22Rv1 (cell line): Measurements from ENCODE around the gene ILK.

Source experiments
- ZFX ChIP-seq: fragments of 450-650 bp; IDR thresholded peaks from 2 replicates; pipeline ENCODE4 v1.6.1; 2017; ENCODE audit warnings: antibody characterized with exemption, borderline replicate concordance
- TF ChIP-seq, protein P1 (sequence below): fragments of 450-650 bp; IDR thresholded peaks from 2 replicates; pipeline ENCODE4 v1.5.1; 2017; ENCODE audit warnings: mild to moderate bottlenecking

DNA sequence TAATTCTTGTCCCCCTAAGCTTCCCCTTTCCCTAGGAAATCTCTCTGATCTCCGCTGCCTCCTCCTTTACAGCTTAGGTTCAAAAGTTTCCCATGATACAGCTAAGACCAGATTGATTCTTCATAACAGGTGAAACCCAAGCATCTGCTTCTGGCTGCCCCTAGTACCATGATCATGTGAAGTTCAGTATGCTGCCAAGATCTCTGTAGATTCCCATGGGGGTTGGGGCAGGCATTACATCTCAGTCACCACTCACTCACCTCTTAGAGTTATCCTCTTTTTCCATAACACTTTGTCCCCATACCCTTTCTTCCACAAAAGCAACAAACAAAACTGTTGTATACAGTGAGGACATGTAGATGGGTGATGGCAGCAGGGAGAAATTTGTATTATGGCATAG, 44.2 kb upstream of the ILK start:
- TF ChIP-seq, protein P1, sequence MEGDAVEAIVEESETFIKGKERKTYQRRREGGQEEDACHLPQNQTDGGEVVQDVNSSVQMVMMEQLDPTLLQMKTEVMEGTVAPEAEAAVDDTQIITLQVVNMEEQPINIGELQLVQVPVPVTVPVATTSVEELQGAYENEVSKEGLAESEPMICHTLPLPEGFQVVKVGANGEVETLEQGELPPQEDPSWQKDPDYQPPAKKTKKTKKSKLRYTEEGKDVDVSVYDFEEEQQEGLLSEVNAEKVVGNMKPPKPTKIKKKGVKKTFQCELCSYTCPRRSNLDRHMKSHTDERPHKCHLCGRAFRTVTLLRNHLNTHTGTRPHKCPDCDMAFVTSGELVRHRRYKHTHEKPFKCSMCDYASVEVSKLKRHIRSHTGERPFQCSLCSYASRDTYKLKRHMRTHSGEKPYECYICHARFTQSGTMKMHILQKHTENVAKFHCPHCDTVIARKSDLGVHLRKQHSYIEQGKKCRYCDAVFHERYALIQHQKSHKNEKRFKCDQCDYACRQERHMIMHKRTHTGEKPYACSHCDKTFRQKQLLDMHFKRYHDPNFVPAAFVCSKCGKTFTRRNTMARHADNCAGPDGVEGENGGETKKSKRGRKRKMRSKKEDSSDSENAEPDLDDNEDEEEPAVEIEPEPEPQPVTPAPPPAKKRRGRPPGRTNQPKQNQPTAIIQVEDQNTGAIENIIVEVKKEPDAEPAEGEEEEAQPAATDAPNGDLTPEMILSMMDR = no peak
- TF ChIP-seq ZFX = no peak
